Esophagus muscularis mucosa (tissue), 4 donors: ENCODE measurements around the gene CTBP1. TPM values are rescaled to one million over a fixed set of nuclear protein-coding genes. Genes with fewer than 3 reads are reported as not detected.

ENCODE experiments used
- DNase-seq: peaks from one replicate; pipeline ENCODE4 v3.0.0-alpha.2; 2017; ENCODE audit errors: extremely low spot score
- H3K27ac ChIP-seq, 4 donors: fragments of 200-600 bp; sonication (generic); replicated peaks in 1 of 4; 1 replicate in 3 of 4; 2 replicates in 1 of 4; pipeline ENCODE4 v1.5.1; 2016 to 2019; ENCODE audit warnings: mild to moderate bottlenecking in 1 of 4
- H3K27me3 ChIP-seq, 4 donors: fragments of 200-600 bp; sonication (generic); one replicate each; pipeline versions ENCODE4 v1.5.1 to v1.6.0; 2016 to 2019
- H3K36me3 ChIP-seq, 4 donors: fragments of 200-600 bp; sonication (generic); one replicate each; pipeline ENCODE4 v1.5.1; 2016 to 2019
- H3K4me1 ChIP-seq, 4 donors: fragments of 200-600 bp; sonication (generic); one replicate each; pipeline ENCODE4 v1.5.1; 2016 to 2019
- H3K4me3 ChIP-seq, 4 donors: fragments of 200-600 bp; sonication (generic); 1 replicate in 2 of 4; 2 replicates in 2 of 4; pipeline ENCODE4 v1.5.1; 2016 to 2019; ENCODE audit warnings: mild to moderate bottlenecking in 4 of 4, moderate library complexity in 1 of 4
- H3K9me3 ChIP-seq, 4 donors: fragments of 200-600 bp; sonication (generic); 1 replicate in 3 of 4; 2 replicates in 1 of 4; pipeline ENCODE4 v1.5.1; 2016 to 2019
- CTCF ChIP-seq, 3 experiments: fragments of 200-600 bp in 2 of 3; fragments of 450-650 bp in 1 of 3; sonication (generic) in 2 of 3; IDR thresholded peaks; one replicate each; pipeline ENCODE4 v1.5.1; 2017 to 2019; ENCODE audit warnings: antibody characterized with exemption in 3 of 3, mild to moderate bottlenecking in 2 of 3, moderate library complexity in 1 of 3
- EP300 ChIP-seq: sonication (generic); formaldehyde crosslinking; IDR thresholded peaks from one replicate; pipeline ENCODE4 v1.6.1; 2017; ENCODE audit warnings: antibody characterized with exemption
- POLR2A ChIP-seq: fragments of 450-650 bp; IDR thresholded peaks from one replicate; pipeline ENCODE4 v1.6.1; 2017; ENCODE audit warnings: antibody characterized with exemption, moderate library complexity, mild to moderate bottlenecking, low read depth
- POLR2AphosphoS5 ChIP-seq, 2 donors: sonication (generic); formaldehyde crosslinking; IDR thresholded peaks; one replicate each; pipeline ENCODE4 v1.6.1; 2017; ENCODE audit warnings: antibody characterized with exemption in 2 of 2
- WGBS: methylation state at CpG from one replicate; pipeline ENCODE4 v1.1.5; 2018; 5-methylcytosine and 5-hydroxymethylcytosine counted together
- intact Hi-C: fragments of 100-400 bp; cut with DNase I; formaldehyde crosslinking; loops from one replicate; pipeline ENCODE4 v1.15.1; 2023
- total RNA-seq, 4 donors: library from RNA; depleted of rRNA; stranded (reverse); fragments of >200 nt; gene quantifications; one replicate each; pipeline versions ENCODE4 v1.1.0 to v1.2.1, GENCODE V29; 2016

The CTBP1 gene
- total RNA-seq, 4 donors from 2014 or later: 110 to 245 (median 172) TPM

- Histone ChIP-seq H3K27me3 (no peaks in the 10 kb centered on the region), H3K9me3 (no peaks in the 10 kb centered on the region), H3K36me3 (no peaks in the 10 kb centered on the region), H3K4me1 (peaks cover 1 to 5% (median 3%) of the 10 kb centered on the region in 4 donors), H3K27ac (no peak overlapping the region), H3K4me3 (no peak overlapping the region)
- intact Hi-C loops: no loop called here
- TF ChIP-seq EP300 (no peak), POLR2A (no peak), POLR2AphosphoS5 (IDR thresholded peaks at IDR 0.05) (no peak), CTCF (IDR thresholded peaks at IDR 0.05) (no peak)
- no peak for DNase-seq
- 91% methylated on average over 9 of the region's 9 CpGs for WGBS
Measured at GRCh38 chr4:1283711-1284110, 34.8 kb upstream of the CTBP1 start.

- 93% methylated on average over 10 of the region's 10 CpGs for WGBS
- no peak for DNase-seq
- Histone ChIP-seq H3K9me3 (no peaks in the 10 kb centered on the region), H3K27me3 (no peaks in the 10 kb centered on the region), H3K4me1 (no peaks in the 10 kb centered on the region), H3K36me3 (no peaks in the 10 kb centered on the region), H3K27ac (no peak overlapping the region), H3K4me3 (no peak overlapping the region)
- TF ChIP-seq POLR2A: no peak
- no peak for TF ChIP-seq EP300
- TF ChIP-seq POLR2AphosphoS5 (IDR thresholded peaks at IDR 0.05): no peak
- TF ChIP-seq CTCF (IDR thresholded peaks at IDR 0.05): no peak
- intact Hi-C loops: no loop called here
Measured at GRCh38 chr4:1279253-1279652, 30.3 kb upstream of the CTBP1 start.

- Histone ChIP-seq H3K4me1 (no peaks in the 10 kb centered on the region), H3K27me3 (no peaks in the 10 kb centered on the region), H3K9me3 (no peaks in the 10 kb centered on the region), H3K27ac (no peak overlapping the region), H3K36me3 (no peaks in the 10 kb centered on the region), H3K4me3 (no peak overlapping the region)
- DNase-seq: no peak
- TF ChIP-seq EP300 (no peak), CTCF (IDR thresholded peaks at IDR 0.05) (no peak), POLR2A (no peak), POLR2AphosphoS5 (IDR thresholded peaks at IDR 0.05) (no peak)
- intact Hi-C loops: no loop called here
- 92% methylated on average over 15 of the region's 15 CpGs for WGBS
Measured at GRCh38 chr4:1277667-1278665, 29.0 kb upstream of the CTBP1 start.

- DNase-seq: no peak
- WGBS: 94% methylated on average over 2 of the region's 2 CpGs
- Histone ChIP-seq H3K4me3 (no peak overlapping the region), H3K27ac (no peak overlapping the region), H3K4me1 (no peaks in the 10 kb centered on the region), H3K36me3 (no peaks in the 10 kb centered on the region), H3K27me3 (no peaks in the 10 kb centered on the region), H3K9me3 (no peaks in the 10 kb centered on the region)
- intact Hi-C loops: no loop called here
- no peak for TF ChIP-seq POLR2AphosphoS5 (IDR thresholded peaks at IDR 0.05)
- no peak for TF ChIP-seq CTCF (IDR thresholded peaks at IDR 0.05)
- TF ChIP-seq POLR2A: no peak
- TF ChIP-seq EP300: no peak
Measured at GRCh38 chr4:1276984-1277383, 28.1 kb upstream of the CTBP1 start.
